Panc1 (cell line): ENCODE measurements around the gene TRIM59. TPM values are rescaled to one million over a fixed set of nuclear protein-coding genes. Genes with fewer than 3 reads are reported as not detected.

Source experiments
- ATAC-seq: fragments of 200-7000 bp; cut with Tn5 transposase; 2 replicates; pipeline ENCODE4 v1.9.1; 2020; ENCODE audit warnings: mild to moderate bottlenecking, moderate library complexity
- Bru-seq: library from RNA; stranded (reverse); fragments of 400-500 nt; gene quantifications from one replicate; lab custom pipeline; 2021; lab: Mats Ljungman, UMichigan
- BruChase-seq, 2 experiments: library from RNA; stranded (reverse); fragments of 400-500 nt; gene quantifications; one replicate each; lab custom pipeline; 2021; lab: Mats Ljungman, UMichigan
- BruUV-seq: library from RNA; stranded (reverse); fragments of 400-500 nt; replicated peaks from 2 replicates; lab custom pipeline; 2021; lab: Mats Ljungman, UMichigan
- CTCF ChIA-PET: fragments of 300-600 bp; sonication (Branson Sonifier 250); formaldehyde crosslinking; loops from one replicate; lab custom pipeline; 2022; ENCODE audit warnings: antibody characterized with exemption; lab: Charles Lee
- POLR2A ChIA-PET: fragments of 300-600 bp; sonication (Branson Sonifier 250); formaldehyde crosslinking; loops from one replicate; lab custom pipeline; 2022; ENCODE audit warnings: antibody characterized with exemption; lab: Charles Lee
- DNase-seq: peaks from one replicate; pipeline ENCODE4 v3.0.0-alpha.2; 2010; ENCODE audit warnings: low read depth, low spot score
- H3K27ac ChIP-seq: 2 replicates; pipeline ENCODE4 v1.5.1; 2011; ENCODE audit warnings: mild to moderate bottlenecking, low read length, inconsistent platforms
- H3K27me3 ChIP-seq: fragments of 200-500 bp; sonication (Bioruptor generic); 2 replicates; pipeline ENCODE4 v1.6.0; 2014; ENCODE audit warnings: low read length, inconsistent platforms; ENCODE audit not compliant: control insufficient read depth, insufficient read depth
- H3K36me3 ChIP-seq: fragments of 200-500 bp; sonication (Bioruptor generic); 2 replicates; pipeline ENCODE4 v1.5.1; 2014; ENCODE audit warnings: inconsistent platforms, mild to moderate bottlenecking, low read length, moderate library complexity; ENCODE audit not compliant: control insufficient read depth, insufficient read depth
- H3K4me1 ChIP-seq: 2 replicates; pipeline ENCODE4 v1.5.1; 2011; ENCODE audit warnings: inconsistent platforms, mild to moderate bottlenecking, low read length, moderate library complexity; ENCODE audit not compliant: control insufficient read depth, insufficient read depth
- H3K4me3 ChIP-seq, 2 experiments: 2 replicates each; pipeline ENCODE4 v1.5.1; 2011 to 2012; ENCODE audit warnings: low read depth in 2 of 2, low read length in 2 of 2, mild to moderate bottlenecking in 2 of 2, inconsistent platforms in 1 of 2, moderate library complexity in 1 of 2
- H3K9me3 ChIP-seq: fragments of 200-500 bp; sonication (Bioruptor generic); 2 replicates; pipeline ENCODE4 v1.5.1; 2014; ENCODE audit warnings: low read depth, mild to moderate bottlenecking, inconsistent platforms, low read length, moderate library complexity; ENCODE audit not compliant: control insufficient read depth, insufficient read depth
- POLR2AphosphoS5 ChIP-seq: IDR thresholded peaks from 2 replicates; pipeline ENCODE4 v1.6.1; 2012; ENCODE audit warnings: mild to moderate bottlenecking, low read depth, low read length, moderate library complexity
- SIN3A ChIP-seq: IDR thresholded peaks from 2 replicates; pipeline ENCODE4 v1.6.1; 2012; ENCODE audit warnings: low read depth, mild to moderate bottlenecking, low read length, moderate library complexity, borderline replicate concordance; ENCODE audit not compliant: insufficient read depth
- TCF7L2 ChIP-seq: IDR thresholded peaks from 2 replicates; pipeline ENCODE4 v1.6.1; 2011; ENCODE audit warnings: mild to moderate bottlenecking, low read depth, low read length, inconsistent platforms
- in situ Hi-C: cut with HindIII; loops from 2 replicates; pipeline ENCODE4 v1.10.0; 2016; ENCODE audit warnings: low sequenced_read_pairs, low pct_unique_long_range_greater_than_20kb
- intact Hi-C: fragments of 100-400 bp; cut with micrococcal nuclease; formaldehyde crosslinking; loops from one replicate; pipeline ENCODE4 v1.10.0; 2022; ENCODE audit not compliant: unreplicated experiment
- long read RNA-seq: library from polyadenylated mRNA; unstranded; transcript quantifications from one replicate; pipeline ENCODE4 v2.0.0, GENCODE V29; 2021; ENCODE audit not compliant: unreplicated experiment
- polyA plus RNA-seq: library from polyadenylated mRNA; unstranded; fragments of >200 nt; gene quantifications from one replicate; pipeline ENCODE4 v1.2.1, GENCODE V29; 2012; ENCODE audit warnings: missing spikeins; ENCODE audit not compliant: insufficient read length
- total RNA-seq: library from RNA; stranded (reverse); gene quantifications from one replicate; pipeline ENCODE4 v1.2.1, GENCODE V29; 2021; ENCODE audit not compliant: unreplicated experiment
- TF ChIP-seq, protein P1 (sequence below): fragments of 450-650 bp; IDR thresholded peaks from 2 replicates; pipeline ENCODE4 v1.5.1; 2017; ENCODE audit warnings: mild to moderate bottlenecking
- TF ChIP-seq, protein P2 (sequence below), 2 experiments: IDR thresholded peaks; 2 replicates each; pipeline ENCODE4 v1.6.1; 2011 to 2012; ENCODE audit warnings: low read depth in 2 of 2, control low read depth in 1 of 2, low read length in 1 of 2, mild to moderate bottlenecking in 1 of 2, moderate library complexity in 1 of 2; ENCODE audit not compliant: insufficient read depth in 1 of 2

Gene TRIM59, protein sequence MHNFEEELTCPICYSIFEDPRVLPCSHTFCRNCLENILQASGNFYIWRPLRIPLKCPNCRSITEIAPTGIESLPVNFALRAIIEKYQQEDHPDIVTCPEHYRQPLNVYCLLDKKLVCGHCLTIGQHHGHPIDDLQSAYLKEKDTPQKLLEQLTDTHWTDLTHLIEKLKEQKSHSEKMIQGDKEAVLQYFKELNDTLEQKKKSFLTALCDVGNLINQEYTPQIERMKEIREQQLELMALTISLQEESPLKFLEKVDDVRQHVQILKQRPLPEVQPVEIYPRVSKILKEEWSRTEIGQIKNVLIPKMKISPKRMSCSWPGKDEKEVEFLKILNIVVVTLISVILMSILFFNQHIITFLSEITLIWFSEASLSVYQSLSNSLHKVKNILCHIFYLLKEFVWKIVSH
- total RNA-seq (27.9 TPM), Bru-seq, nascent RNA (percentile 89 among the genes with signal in this experiment), BruChase-seq, experiment 1, labeled RNA remaining after a 2-hour chase (percentile 97 among the genes with signal in this experiment), BruChase-seq, experiment 2, labeled RNA remaining after a 6-hour chase (percentile 89 among the genes with signal in this experiment)
- polyA plus RNA-seq: 9.2 TPM
- long read RNA-seq, transcript TRIM59-201 (3 exons, 3,867 nt): major isoform, 5 of 18 reads
- long read RNA-seq, partial matches to known transcripts: 2 of 18 reads
- long read RNA-seq, other reads (novel, unspliced or antisense): 9 of 18 reads

DNA sequence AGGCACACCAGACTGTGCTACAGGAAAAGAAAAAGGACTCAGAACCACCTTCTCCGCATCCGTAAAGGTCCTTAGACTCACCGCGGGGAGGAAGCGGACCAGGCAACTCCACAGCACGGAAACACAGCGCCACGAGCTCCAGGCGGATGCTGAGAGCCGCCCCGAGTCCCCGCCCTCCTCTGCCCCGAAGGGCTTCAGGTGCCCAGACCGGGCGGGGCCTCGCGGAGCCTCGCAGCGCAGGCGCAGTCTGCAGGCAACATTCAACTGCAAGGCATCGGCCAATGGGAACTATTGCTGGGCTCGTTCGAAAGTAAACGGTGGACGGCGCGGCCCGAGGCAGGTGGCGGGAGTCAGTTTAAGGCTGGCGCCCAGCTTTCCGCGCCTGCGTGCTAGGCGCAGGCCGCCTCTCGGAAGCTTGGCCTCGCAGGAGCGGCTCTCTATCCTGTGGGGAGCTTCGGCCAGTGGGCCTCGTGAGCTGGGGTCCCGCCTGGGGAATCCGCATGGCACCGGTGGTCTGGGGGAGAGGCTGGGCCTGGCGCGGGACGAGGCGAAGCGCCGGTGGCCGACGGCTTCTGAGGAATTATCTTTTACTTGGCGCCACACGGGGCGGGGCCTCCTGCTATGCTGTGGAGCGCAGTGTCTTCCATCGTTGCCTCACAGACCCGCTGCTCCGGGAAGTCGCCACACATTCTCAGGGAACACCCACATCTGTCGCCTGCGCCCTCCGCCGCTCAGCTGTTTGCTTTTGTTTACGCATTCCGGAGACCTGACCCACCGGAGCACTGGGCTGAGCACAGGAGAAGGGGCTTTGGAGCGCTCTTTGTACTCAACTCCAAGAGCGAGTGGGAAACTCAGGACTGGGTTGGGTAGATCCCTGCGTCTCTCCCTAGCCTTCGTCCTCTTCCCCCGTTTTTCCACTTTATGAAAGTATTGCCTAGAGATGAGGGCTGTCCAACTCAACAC is at the start of gene TRIM59:
Gene TRIM59, minus strand, starts transcription at position 151 of the 963 bp plus-strand sequence. CDS start 10,603 bp downstream, outside the sequence.
- ChIA-PET POLR2A (interaction anchor here (0.6 kb wide), 1 partner anchor 429 kb away, joined by 24 read pairs; no protein-coding TSS in a partner anchor), CTCF (interaction anchor here (0.6 to 1.0 kb wide), 2 partner anchors 8 to 416 kb away, joined by 3 read pairs; no protein-coding TSS in a partner anchor)
- Histone ChIP-seq H3K4me3 (peak within 1 kb of the TSS; percentile 82 to 83), H3K9me3 (no peaks in the 10 kb centered on the region), H3K4me1 (peaks cover 17% of the 10 kb centered on the region), H3K36me3 (peaks cover 9% of the 10 kb centered on the region), H3K27ac (peak within 1 kb of the TSS; percentile 95), H3K27me3 (no peaks in the 10 kb centered on the region)
- BruUV-seq: TSS peak; percentile 93
- peak; percentile 75 for DNase-seq
- intact Hi-C loops: loop anchor here (2.0 kb wide), 1 partner anchor 37 kb away; no protein-coding TSS in a partner anchor
- peak; percentile 94 for ATAC-seq
- in situ Hi-C loops: no loop called here
- TF ChIP-seq, protein P1, sequence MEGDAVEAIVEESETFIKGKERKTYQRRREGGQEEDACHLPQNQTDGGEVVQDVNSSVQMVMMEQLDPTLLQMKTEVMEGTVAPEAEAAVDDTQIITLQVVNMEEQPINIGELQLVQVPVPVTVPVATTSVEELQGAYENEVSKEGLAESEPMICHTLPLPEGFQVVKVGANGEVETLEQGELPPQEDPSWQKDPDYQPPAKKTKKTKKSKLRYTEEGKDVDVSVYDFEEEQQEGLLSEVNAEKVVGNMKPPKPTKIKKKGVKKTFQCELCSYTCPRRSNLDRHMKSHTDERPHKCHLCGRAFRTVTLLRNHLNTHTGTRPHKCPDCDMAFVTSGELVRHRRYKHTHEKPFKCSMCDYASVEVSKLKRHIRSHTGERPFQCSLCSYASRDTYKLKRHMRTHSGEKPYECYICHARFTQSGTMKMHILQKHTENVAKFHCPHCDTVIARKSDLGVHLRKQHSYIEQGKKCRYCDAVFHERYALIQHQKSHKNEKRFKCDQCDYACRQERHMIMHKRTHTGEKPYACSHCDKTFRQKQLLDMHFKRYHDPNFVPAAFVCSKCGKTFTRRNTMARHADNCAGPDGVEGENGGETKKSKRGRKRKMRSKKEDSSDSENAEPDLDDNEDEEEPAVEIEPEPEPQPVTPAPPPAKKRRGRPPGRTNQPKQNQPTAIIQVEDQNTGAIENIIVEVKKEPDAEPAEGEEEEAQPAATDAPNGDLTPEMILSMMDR: no peak
- TF ChIP-seq SIN3A (0 out of 2 replicates have a peak, but pooled peaks have one; percentile 68), POLR2AphosphoS5 (peak; percentile 93), TCF7L2 (no peak)
- TF ChIP-seq, protein P2, sequence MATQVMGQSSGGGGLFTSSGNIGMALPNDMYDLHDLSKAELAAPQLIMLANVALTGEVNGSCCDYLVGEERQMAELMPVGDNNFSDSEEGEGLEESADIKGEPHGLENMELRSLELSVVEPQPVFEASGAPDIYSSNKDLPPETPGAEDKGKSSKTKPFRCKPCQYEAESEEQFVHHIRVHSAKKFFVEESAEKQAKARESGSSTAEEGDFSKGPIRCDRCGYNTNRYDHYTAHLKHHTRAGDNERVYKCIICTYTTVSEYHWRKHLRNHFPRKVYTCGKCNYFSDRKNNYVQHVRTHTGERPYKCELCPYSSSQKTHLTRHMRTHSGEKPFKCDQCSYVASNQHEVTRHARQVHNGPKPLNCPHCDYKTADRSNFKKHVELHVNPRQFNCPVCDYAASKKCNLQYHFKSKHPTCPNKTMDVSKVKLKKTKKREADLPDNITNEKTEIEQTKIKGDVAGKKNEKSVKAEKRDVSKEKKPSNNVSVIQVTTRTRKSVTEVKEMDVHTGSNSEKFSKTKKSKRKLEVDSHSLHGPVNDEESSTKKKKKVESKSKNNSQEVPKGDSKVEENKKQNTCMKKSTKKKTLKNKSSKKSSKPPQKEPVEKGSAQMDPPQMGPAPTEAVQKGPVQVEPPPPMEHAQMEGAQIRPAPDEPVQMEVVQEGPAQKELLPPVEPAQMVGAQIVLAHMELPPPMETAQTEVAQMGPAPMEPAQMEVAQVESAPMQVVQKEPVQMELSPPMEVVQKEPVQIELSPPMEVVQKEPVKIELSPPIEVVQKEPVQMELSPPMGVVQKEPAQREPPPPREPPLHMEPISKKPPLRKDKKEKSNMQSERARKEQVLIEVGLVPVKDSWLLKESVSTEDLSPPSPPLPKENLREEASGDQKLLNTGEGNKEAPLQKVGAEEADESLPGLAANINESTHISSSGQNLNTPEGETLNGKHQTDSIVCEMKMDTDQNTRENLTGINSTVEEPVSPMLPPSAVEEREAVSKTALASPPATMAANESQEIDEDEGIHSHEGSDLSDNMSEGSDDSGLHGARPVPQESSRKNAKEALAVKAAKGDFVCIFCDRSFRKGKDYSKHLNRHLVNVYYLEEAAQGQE (IDR thresholded peaks at IDR 0.05; ENCODE audit: insufficient read depth in 1 of 2, low read depth in 2 of 2, low read length in 1 of 2): no peak

DNA sequence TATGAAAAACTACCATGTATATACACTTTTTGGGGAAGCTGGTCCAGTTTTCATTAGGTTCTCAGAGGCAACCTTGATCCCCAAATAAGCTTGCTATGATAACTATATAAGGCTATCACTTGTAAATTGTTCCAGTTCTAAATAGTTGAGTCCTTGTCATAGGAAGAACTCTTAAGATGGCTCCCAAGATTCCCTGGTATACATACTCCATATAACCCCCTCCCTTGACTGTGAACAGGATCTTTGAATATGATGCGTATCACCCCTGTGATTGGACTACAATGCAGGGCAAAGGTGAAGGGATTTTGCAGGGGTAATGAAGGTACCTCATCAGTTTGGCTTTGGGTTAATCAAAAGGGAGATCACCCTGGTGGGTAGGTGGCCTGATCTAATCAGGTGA is 48.6 kb upstream of the TRIM59 start:
- DNase-seq (no peak), ATAC-seq (peak; percentile 47; the same call in 1 of the 2 replicates)
- no TSS peak for BruUV-seq
- ChIA-PET POLR2A (interaction anchor here (0.5 to 0.8 kb wide), 2 partner anchors 9 to 366 kb away, joined by 3 read pairs; no protein-coding TSS in a partner anchor), CTCF (interaction anchor here (0.5 kb wide), 1 partner anchor 30 kb away, joined by 4 read pairs; no protein-coding TSS in a partner anchor)
- no peak for TF ChIP-seq TCF7L2
- intact Hi-C loops (no loop called here), in situ Hi-C loops (no loop called here)
- Histone ChIP-seq H3K27me3 (no peaks in the 10 kb centered on the region), H3K36me3 (peaks cover 16% of the 10 kb centered on the region), H3K4me1 (no peaks in the 10 kb centered on the region), H3K9me3 (no peaks in the 10 kb centered on the region), H3K27ac (no peak overlapping the region), H3K4me3 (no peak overlapping the region)
